Hematopoietic multipotent progenitor cell treated with erythropoietin and hydrocortisone succinate and interleukin-3 and kit ligand, for 17 days (in vitro differentiated cells): ENCODE results near the gene CDC14A.
"Not testable (repeated sequence)": the region's sequence is repeated elsewhere in the genome, so short reads cannot be mapped to it uniquely, and the experiment has no call there.

Experiments
- DNase-seq: peaks from one replicate; pipeline ENCODE4 v3.0.0-alpha.2; 2015; ENCODE audit warnings: low spot score

The CDC14A gene

GRCh38 chr1:100362821-100363466, 10.6 kb downstream of the CDC14A start:
- no peak for DNase-seq

DNA sequence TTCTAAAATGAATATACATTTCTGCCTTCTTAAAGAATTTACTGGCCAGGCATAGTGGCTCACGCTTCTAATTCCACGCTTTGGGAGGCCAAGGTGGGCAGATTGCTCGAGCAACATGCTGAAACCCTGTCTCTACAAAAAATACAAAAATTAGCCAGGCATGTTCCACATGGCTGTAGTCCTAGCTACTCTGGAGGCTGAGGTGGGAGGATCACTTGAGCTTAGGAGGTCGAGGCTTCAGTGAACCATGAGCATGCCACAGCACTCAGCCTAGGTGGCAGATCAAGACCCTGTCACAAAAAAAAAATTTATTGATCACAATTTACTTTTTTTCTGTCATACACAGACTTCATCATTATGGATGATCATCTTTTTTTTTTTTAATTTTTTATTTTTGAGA, 11.5 kb downstream of the CDC14A start:
- DNase-seq = no peak

DNA sequence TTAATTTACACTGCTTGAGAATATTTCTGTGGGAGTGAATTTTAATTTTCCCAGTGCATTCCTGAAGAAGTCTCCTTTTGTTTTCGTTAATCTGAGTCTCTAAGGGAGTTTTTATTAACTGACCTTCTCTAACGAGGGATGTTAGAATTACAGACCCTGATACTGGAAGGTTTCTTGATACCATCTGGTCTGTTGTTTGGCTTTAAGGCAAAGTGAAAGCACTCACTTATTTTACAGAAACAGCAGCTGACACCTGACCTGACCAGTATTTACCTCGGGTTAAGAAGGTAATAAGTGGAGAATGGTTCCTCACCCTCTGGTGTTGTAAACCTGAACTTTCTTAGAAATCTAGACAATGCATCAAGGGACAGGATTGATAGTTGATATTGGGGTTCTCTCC, 12.4 kb downstream of the CDC14A start:
- no peak for DNase-seq

- DNase-seq = no peak
Measured at GRCh38 chr1:100366209-100366525, 13.9 kb downstream of the CDC14A start.

- DNase-seq = not testable (repeated sequence)
Measured at GRCh38 chr1:100369339-100369738, 17.0 kb downstream of the CDC14A start.

DNA sequence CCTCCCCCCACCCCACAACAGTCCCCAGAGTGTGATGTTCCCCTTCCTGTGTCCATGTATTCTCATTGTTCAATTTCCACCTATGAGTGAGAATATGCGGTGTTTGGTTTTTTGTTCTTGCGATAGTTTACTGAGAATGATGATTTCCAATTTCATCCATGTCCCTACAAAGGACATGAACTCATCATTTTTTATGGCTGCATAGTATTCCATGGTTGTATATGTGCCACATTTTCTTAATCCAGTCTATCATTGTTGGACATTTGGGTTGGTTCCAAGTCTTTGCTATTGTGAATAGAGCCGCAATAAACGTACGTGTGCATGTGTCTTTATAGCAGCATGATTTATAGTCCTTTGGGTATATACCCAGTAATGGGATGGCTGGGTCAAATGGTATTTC, 21.6 kb downstream of the CDC14A start:
- DNase-seq = not testable (repeated sequence)

GRCh38 chr1:100376890-100377289, 24.6 kb downstream of the CDC14A start:
- DNase-seq = not testable (repeated sequence)

GRCh38 chr1:100377590-100378361, 25.5 kb downstream of the CDC14A start:
- DNase-seq = no peak

- no peak for DNase-seq
Measured at GRCh38 chr1:100378956-100379355, 26.6 kb downstream of the CDC14A start.

GRCh38 chr1:100380635-100381034, 28.3 kb downstream of the CDC14A start:
- DNase-seq = no peak

GRCh38 chr1:100382657-100383056, 30.4 kb downstream of the CDC14A start:
- DNase-seq = no peak

DNA sequence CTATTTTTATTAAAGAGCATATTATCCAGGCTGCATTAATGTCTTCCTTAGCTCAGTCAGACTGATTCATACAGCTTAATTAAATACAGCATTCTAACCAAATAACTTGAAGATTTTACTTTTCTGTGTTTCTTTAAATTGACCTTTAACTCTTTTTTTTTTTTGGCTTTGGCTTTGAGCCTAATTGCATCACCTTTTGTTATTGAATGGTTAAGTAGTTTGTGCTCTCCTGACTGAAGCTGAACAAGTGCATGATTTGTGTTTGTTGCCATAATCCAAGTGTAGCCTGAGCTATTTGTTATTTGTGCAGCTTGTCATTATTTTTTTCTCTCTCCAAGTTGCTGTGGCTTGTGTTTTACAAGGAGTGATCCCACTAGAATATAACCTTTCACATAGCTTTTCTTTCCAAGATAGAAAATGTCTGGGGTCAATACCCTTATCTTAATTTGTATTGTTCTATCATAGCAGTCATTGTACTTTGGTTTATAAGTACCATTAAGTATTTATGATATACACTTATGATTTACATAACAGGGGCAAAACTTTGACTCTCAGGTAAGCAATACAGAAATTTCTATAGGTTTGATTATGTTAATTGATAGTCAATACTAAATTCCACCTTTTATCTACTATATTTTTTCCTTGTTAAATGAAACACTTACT, 31.6 kb downstream of the CDC14A start:
- no peak for DNase-seq

GRCh38 chr1:100387209-100387608, 34.9 kb downstream of the CDC14A start:
- no peak for DNase-seq

GRCh38 chr1:100387657-100388350, 35.5 kb downstream of the CDC14A start:
- DNase-seq = no peak

- DNase-seq = no peak
Measured at GRCh38 chr1:100390531-100390930, 38.2 kb downstream of the CDC14A start.

- DNase-seq = no peak
Measured at GRCh38 chr1:100391675-100392074, 39.4 kb downstream of the CDC14A start.

DNA sequence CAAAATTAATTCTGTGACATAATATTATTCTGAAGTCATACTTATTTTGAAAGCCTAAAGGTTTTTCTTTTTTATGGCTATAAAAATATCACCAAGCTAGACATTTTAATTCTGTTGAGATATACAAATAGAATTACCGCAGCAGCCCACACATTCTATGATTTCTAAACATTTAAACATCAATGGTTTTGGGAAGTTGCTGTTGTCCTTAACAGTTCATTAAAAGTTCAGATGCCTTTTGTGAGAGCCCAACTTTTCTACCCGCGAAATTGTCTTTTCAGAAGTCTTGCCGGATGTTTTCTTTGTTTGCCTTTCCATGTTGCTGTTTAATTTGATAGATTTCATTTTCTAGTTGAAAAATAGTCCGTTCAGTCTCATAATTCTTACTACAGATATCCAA, 40.5 kb downstream of the CDC14A start:
- DNase-seq = no peak

- no peak for DNase-seq
Measured at GRCh38 chr1:100394285-100394684, 42.0 kb downstream of the CDC14A start.

DNA sequence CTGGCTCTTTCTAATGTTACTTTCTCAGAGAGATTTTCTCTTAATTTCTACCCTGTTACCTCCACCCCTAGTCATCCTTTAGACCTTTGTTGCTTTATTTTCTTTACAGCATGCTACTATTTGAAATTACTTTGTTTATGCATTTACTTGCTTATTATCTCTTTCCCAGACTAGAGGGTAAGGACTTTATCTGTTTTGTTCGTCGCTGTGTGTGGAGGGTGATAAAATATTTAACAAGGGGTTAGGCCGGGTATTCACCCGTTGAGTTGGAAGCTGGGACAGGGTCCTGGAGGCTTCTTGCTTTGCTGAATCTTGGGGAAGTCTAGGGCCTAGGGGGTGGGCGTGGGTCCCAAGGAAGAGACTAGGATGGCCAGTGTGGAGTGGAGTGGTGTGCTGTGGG, 43.6 kb downstream of the CDC14A start:
- no peak for DNase-seq

DNA sequence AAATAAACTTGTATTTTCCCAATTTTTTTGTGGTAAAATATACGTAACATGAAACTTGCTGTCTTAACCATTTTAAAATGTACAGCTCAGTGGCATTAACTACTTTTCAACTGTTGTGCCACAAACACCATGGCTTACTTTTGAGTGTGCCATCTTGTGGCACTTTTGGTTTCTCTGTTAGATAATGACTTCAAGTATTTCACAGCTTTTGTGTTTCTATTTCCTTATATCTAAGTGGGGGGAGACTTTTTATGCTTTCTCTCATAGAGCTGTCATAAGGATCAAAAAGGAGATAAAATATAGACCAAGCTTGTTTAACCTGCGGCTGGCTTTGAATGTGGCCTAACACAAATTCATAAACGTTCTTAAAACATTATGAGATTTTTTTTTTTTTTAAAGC, 44.3 kb downstream of the CDC14A start:
- peak; percentile 28 for DNase-seq

DNA sequence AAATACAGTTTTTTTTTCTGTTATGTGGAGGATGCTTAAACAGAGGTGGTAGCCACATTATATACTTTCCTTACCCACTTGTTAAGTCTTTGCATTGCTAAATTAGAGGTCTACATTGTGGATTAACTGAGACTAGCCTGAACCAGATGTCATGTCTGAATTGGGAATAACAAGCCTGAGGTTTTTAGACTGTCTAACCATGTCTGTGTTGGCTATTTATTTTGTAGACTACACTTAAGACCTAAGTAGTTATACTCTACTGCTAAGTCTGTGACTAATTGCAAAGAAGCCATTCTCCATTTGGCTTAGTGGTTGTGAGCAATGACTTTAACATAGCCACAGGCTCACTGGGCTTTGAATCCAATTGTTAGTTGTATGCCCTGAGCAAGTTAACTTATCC, 45.4 kb downstream of the CDC14A start:
- DNase-seq = no peak

- DNase-seq = no peak
Measured at GRCh38 chr1:100398648-100399047, 46.3 kb downstream of the CDC14A start.

DNA sequence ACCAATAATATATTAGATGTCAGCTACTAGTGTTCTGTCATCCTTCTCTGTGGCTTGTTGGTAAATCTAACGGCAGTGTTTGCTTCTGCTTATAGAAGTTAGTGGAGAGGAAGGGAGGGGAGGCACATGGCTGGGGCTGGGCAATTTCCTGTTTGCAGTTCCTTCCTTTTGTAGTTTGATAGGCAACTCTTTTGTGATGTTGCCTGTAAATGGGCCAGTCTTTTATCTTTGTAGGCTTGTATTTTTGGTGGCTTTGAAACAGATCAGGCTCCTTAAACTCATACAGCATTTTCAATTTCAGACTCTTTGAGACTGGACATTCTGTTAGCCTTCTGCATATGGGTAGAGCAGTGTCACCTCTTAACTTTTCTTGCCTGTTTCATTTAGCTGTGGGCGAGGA, 48.1 kb downstream of the CDC14A start:
- DNase-seq = no peak
